Adipocyte (in vitro differentiated cells): ENCODE measurements around the gene SAMM50.

Experiments
- DNase-seq: peaks from one replicate; pipeline ENCODE4 v3.0.0-alpha.2; 2015; ENCODE audit warnings: low read depth
- H3K27me3 ChIP-seq: replicated peaks from 2 replicates; pipeline ENCODE4 v1.7.0; 2013; ENCODE audit warnings: mild to moderate bottlenecking, low read length, moderate library complexity; ENCODE audit not compliant: control insufficient read depth, insufficient read depth
- H3K36me3 ChIP-seq: 2 replicates; pipeline ENCODE4 v1.7.0; 2013; ENCODE audit warnings: low read length, mild to moderate bottlenecking, moderate library complexity; ENCODE audit not compliant: control insufficient read depth, insufficient read depth, severe bottlenecking
- H3K4me1 ChIP-seq: 2 replicates; pipeline ENCODE4 v1.7.0; 2013; ENCODE audit warnings: mild to moderate bottlenecking, low read length, moderate library complexity; ENCODE audit not compliant: control insufficient read depth, insufficient read depth
- H3K4me3 ChIP-seq: 2 replicates; pipeline ENCODE4 v1.7.0; 2013; ENCODE audit warnings: mild to moderate bottlenecking, low read length, moderate library complexity
- H3K9ac ChIP-seq: 2 replicates; pipeline ENCODE4 v1.7.0; 2013; ENCODE audit warnings: mild to moderate bottlenecking, low read length, moderate library complexity
- H3K9me3 ChIP-seq: 2 replicates; pipeline ENCODE4 v1.7.0; 2013; ENCODE audit warnings: mild to moderate bottlenecking, low read length, moderate library complexity; ENCODE audit not compliant: control insufficient read depth

SAMM50 gene

GRCh38 chr22:43995057-43995685 is 39.9 kb downstream of the SAMM50 start:
- DNase-seq, result no peak
- peaks cover 22% of the 10 kb centered on the region for H3K4me1 ChIP-seq
- H3K27me3 ChIP-seq, result no peaks in the 10 kb centered on the region
- H3K9me3 ChIP-seq, result no peaks in the 10 kb centered on the region
- H3K9ac ChIP-seq, result no peak overlapping the region
- no peak overlapping the region for H3K4me3 ChIP-seq
- H3K36me3 ChIP-seq, result peaks cover 85% of the 10 kb centered on the region

- H3K36me3 ChIP-seq, result peaks cover 82% of the 10 kb centered on the region
- H3K4me3 ChIP-seq, result no peak overlapping the region
- no peaks in the 10 kb centered on the region for H3K27me3 ChIP-seq
- no peaks in the 10 kb centered on the region for H3K9me3 ChIP-seq
- H3K4me1 ChIP-seq, result peaks cover 22% of the 10 kb centered on the region
- H3K9ac ChIP-seq, result no peak overlapping the region
- no peak for DNase-seq
Observed at GRCh38 chr22:43995798-43996169, 40.5 kb downstream of the SAMM50 start.

GRCh38 chr22:43996170-43996980 is 41.1 kb downstream of the SAMM50 start:
- Histone ChIP-seq H3K4me3 (no peak overlapping the region), H3K9ac (no peak overlapping the region), H3K36me3 (peaks cover 78% of the 10 kb centered on the region), H3K4me1 (peaks cover 22% of the 10 kb centered on the region), H3K27me3 (no peaks in the 10 kb centered on the region), H3K9me3 (no peaks in the 10 kb centered on the region)
- DNase-seq, result no peak

GRCh38 chr22:43996981-43997265 is 41.7 kb downstream of the SAMM50 start:
- DNase-seq, result no peak

GRCh38 chr22:43998679-43999264 is 43.5 kb downstream of the SAMM50 start:
- Histone ChIP-seq H3K9ac (no peak overlapping the region), H3K9me3 (no peaks in the 10 kb centered on the region), H3K36me3 (peaks cover 60% of the 10 kb centered on the region), H3K4me1 (peaks cover 4% of the 10 kb centered on the region), H3K27me3 (no peaks in the 10 kb centered on the region), H3K4me3 (no peak overlapping the region)
- DNase-seq, result no peak

More at GRCh38 chr22:43996981-43997265, 41.7 kb downstream of the SAMM50 start:
- Histone ChIP-seq H3K9ac (no peak overlapping the region), H3K27me3 (no peaks in the 10 kb centered on the region), H3K4me3 (no peak overlapping the region), H3K9me3 (no peaks in the 10 kb centered on the region), H3K36me3 (peaks cover 72% of the 10 kb centered on the region), H3K4me1 (peaks cover 22% of the 10 kb centered on the region)

GRCh38 chr22:43999378-43999777 is 44.1 kb downstream of the SAMM50 start:
- no peak overlapping the region for H3K4me3 ChIP-seq
- no peak overlapping the region for H3K9ac ChIP-seq
- no peaks in the 10 kb centered on the region for H3K4me1 ChIP-seq
- H3K27me3 ChIP-seq, result no peaks in the 10 kb centered on the region
- no peak for DNase-seq
- H3K9me3 ChIP-seq, result no peaks in the 10 kb centered on the region
- H3K36me3 ChIP-seq, result peaks cover 56% of the 10 kb centered on the region

GRCh38 chr22:44000123-44000522 is 44.9 kb downstream of the SAMM50 start:
- Histone ChIP-seq H3K9ac (no peak overlapping the region), H3K4me1 (no peaks in the 10 kb centered on the region), H3K4me3 (no peak overlapping the region), H3K27me3 (no peaks in the 10 kb centered on the region), H3K9me3 (no peaks in the 10 kb centered on the region), H3K36me3 (peaks cover 48% of the 10 kb centered on the region)
- no peak for DNase-seq

GRCh38 chr22:44001521-44001920 is 46.3 kb downstream of the SAMM50 start:
- no peak for DNase-seq
- Histone ChIP-seq H3K36me3 (peaks cover 39% of the 10 kb centered on the region), H3K9me3 (no peaks in the 10 kb centered on the region), H3K4me1 (no peaks in the 10 kb centered on the region), H3K9ac (no peak overlapping the region), H3K27me3 (no peaks in the 10 kb centered on the region), H3K4me3 (no peak overlapping the region)

- peaks cover 31% of the 10 kb centered on the region for H3K36me3 ChIP-seq
- H3K27me3 ChIP-seq, result no peaks in the 10 kb centered on the region
- H3K9ac ChIP-seq, result no peak overlapping the region
- no peaks in the 10 kb centered on the region for H3K4me1 ChIP-seq
- DNase-seq, result no peak
- H3K9me3 ChIP-seq, result no peaks in the 10 kb centered on the region
- H3K4me3 ChIP-seq, result no peak overlapping the region
Observed at GRCh38 chr22:44002324-44002723, 47.1 kb downstream of the SAMM50 start.

- Histone ChIP-seq H3K9me3 (no peaks in the 10 kb centered on the region), H3K4me3 (no peak overlapping the region), H3K4me1 (no peaks in the 10 kb centered on the region), H3K9ac (no peak overlapping the region), H3K36me3 (peaks cover 25% of the 10 kb centered on the region), H3K27me3 (no peaks in the 10 kb centered on the region)
- DNase-seq, result no peak
Observed at GRCh38 chr22:44002997-44003396, 47.8 kb downstream of the SAMM50 start.

- H3K27me3 ChIP-seq, result no peaks in the 10 kb centered on the region
Observed at GRCh38 chr22:44003405-44004103, 48.3 kb downstream of the SAMM50 start.

More at GRCh38 chr22:44003405-44004103, 48.3 kb downstream of the SAMM50 start:
- Histone ChIP-seq H3K4me3 (no peak overlapping the region), H3K36me3 (peaks cover 20% of the 10 kb centered on the region), H3K9me3 (no peaks in the 10 kb centered on the region), H3K9ac (no peak overlapping the region), H3K4me1 (no peaks in the 10 kb centered on the region)
- DNase-seq, result no peak
